Ishikawa (cell line): ENCODE measurements around the gene KLHL2.

ENCODE experiments used
- MAX ChIP-seq: IDR thresholded peaks from 2 replicates; pipeline ENCODE4 v1.6.1; 2012
- RAD21 ChIP-seq: IDR thresholded peaks from 2 replicates; pipeline ENCODE4 v1.6.1; 2012; ENCODE audit warnings: low read depth

GRCh38 chr4:165332502-165332901 lies 125.1 kb downstream of the KLHL2 start:
- no peak for TF ChIP-seq MAX
- TF ChIP-seq RAD21 = no peak
